CD4-positive, alpha-beta T cell treated with Interleukin-1 beta for 1 hour (primary cell): ENCODE results near the gene RBMS3.
"Not testable (repeated sequence)": the region's sequence is repeated elsewhere in the genome, so short reads cannot be mapped to it uniquely, and the experiment has no call there.

Experiments
- DNase-seq, 2 donors: peaks; one replicate each; pipeline ENCODE4 v3.0.0-alpha.2; 2020 to 2022

Gene RBMS3

DNA sequence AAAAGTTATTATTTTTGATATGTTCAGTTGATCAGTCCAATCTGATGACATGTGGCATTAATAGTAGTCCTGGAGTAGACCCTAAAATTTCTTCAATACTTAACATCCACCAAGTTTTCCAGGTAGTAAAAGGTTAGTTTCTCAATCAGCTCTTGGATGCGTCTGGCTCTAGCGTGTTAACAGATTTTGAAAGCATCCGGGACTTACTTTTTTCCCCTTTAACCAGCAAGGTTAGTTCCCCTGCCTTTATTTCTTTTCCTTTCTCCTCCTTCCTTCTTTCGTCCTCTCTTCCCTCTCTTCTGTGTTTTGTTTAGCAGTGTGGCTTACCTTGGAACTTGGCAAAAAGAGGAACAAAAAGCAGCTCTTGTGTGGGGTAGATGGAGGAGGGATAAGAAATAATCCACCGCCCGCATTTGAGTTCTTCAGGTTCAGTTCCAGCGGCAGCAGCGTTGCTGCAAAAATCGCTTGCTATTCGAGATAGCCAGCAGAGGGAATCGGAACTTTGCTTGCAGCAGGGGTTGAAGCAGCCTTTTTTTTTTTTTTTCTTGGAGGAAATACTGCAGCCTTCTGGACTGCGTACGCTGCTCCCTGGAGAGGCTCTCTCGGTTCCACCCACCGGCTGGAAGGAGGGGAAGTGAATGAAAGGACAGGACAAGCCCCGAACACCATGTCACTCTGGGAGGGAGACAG is at the start of gene RBMS3:
Gene RBMS3 (plus strand): TSS at position 668 of the 690 bp plus-strand sequence.
- DNase-seq, result peak in 1 of 2 donors; percentile 15

DNA sequence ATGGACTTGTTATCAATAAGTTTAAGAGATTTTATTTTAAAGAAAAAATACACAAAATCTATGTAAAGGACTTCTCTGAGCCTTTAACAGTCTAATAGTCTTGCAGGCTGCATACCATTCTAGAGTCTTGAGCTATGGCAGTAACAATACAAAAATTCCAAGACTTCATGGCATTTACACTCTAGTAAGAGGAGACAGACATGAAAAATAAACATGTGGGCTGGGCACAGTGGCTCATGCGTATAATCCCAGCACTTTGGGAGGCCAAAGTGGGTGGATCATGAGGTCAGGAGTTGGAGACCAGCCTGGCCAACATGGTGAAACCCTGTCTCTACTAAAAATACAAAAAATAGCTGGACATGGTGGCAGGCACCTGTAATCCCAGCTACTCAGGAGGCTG is 47.7 kb upstream of the RBMS3 start:
- DNase-seq, result not testable (repeated sequence)

DNA sequence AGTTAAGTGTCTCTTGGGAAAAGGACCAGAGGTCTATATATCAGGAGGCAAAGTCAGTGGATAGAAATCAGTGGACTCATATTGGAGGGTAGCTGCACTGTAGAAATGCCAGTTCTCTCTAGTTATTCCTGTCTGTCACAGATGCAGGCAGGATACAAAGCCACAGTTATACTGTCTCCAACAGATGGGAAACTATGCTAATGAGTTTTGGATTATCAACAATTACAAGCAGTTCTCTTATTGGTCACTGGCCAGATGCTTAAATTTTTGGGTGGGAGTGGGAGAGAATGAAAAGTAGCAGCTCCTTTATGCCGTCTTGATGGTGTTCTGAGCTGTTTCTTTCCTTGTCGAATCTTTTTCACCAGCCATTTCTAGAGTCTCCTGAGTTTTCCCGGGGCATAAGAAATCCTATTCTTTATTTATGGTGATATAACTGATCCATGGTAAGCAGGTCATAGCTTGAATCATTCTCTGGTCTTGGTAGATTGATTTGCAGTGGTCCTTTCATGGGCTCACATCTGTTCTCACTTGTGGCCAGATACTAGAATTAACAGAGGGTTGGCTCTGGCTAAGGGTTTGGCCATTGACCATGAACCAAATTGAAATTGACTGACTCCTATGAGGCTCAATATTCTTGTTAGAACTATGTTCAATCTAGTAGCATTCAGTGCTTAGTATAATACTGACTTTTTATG is 44.6 kb upstream of the RBMS3 start:
- DNase-seq, result no peak

DNA sequence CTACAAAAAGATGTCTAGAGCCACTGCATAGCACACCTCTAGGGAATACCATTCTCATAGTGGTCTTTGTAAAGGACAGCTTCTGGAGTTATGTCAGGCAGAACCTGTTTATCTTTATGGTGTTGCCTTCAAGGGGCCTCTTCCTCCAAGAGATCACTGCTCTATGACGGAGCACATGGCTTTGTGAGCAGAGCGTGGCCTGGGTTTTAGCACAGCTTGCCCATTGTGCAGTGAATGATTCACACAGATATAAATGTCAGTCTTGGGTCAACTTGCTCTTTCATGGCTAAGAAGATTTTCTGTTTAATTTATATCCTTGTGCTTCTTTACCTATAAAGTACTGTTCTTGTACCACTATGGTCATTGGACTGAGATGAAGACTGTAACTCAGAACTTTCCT is 41.5 kb upstream of the RBMS3 start:
- DNase-seq, result no peak

DNA sequence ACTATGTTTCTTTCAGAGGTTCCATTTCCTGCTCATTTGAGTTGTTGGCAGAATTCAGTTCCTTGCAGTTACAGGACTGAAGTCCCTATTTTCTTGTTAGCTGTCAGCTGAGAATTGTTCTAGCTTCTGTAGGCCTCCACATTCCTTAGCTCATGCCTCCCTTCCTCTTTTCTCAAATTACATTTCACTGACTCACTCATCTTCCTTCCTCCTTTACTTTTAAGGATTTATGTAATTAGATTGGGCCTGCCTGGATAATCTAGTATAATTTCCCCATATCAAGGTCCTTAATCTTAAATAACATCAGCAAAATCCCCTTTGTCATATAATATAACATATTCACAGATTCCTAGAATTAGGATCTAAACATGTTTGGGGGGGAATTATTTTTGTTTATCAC is 40.6 kb upstream of the RBMS3 start:
- DNase-seq, result no peak

DNA sequence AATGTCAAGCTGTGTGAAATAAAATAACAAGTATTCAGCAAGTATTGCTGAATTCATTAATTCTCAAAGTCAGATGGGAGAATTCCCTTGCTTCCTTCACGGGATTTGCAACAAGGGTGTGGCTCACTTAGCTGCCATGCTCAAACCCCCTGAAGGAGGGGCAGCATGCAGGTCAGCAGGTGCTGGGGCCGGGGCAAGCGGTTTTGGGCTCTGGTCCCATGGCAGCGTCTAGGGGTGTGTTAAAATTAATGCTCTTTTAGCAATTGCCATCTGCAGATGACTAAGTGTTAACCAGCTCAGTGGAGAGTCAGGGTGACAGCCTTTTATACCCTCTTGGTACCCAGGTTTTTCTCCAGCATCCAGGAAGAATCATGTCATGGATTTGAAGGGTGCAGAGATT is 40.0 kb upstream of the RBMS3 start:
- DNase-seq, result no peak

DNA sequence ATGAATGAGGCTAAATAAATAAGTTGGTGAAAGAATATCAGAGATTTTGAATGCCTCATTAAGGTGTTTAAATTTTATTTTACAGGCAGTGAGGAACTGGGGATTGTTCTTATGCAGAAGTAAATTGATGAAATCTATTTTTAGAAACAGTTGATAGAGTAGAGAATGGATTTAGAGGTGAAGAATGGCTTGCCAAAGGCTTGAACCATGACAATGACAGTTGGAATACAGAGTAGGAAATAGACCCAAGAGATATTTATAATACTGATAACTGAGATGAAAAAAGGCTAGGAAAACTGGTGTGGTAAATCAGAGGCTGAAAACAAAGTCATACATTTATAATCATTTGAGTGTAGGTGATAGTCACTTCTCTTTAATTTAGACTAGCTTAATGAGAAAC is 39.0 kb upstream of the RBMS3 start:
- DNase-seq, result no peak

DNA sequence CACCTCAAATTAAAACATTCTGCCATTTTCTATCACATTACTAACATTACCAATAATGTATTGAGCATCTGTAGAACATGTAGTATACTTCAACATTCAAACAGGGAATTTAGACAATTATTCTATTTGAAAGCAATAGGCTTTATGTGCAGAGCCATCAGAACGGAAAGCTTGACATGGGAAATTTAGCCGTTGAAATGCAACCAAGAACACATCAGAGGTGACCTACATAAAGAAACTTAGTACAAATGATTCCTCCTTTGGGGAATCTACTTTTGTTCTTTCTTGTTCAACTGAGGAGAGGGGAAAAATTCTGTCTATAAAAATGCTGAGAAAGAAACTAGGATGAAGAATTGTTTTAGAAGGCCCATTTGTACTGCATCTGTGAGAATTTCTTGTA is 38.6 kb upstream of the RBMS3 start:
- DNase-seq, result no peak

DNA sequence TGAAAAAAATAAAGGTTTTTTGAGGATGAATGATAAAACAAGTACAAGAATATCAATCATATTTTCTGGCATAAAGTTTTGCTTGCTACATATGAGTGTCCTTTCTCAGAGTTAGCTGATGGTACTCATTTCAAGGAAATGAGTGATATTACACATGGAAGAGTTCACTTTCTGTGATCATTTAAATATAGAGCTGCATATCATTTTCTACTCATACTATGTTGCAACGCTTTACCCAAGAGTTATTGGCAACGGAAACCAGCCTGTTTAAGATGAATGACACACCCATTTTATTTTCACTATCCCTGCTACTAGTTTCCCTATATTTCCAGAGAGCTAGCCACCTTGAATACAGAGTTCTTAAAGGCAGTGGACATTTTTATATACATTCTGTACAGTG is 35.4 kb upstream of the RBMS3 start:
- DNase-seq, result no peak

DNA sequence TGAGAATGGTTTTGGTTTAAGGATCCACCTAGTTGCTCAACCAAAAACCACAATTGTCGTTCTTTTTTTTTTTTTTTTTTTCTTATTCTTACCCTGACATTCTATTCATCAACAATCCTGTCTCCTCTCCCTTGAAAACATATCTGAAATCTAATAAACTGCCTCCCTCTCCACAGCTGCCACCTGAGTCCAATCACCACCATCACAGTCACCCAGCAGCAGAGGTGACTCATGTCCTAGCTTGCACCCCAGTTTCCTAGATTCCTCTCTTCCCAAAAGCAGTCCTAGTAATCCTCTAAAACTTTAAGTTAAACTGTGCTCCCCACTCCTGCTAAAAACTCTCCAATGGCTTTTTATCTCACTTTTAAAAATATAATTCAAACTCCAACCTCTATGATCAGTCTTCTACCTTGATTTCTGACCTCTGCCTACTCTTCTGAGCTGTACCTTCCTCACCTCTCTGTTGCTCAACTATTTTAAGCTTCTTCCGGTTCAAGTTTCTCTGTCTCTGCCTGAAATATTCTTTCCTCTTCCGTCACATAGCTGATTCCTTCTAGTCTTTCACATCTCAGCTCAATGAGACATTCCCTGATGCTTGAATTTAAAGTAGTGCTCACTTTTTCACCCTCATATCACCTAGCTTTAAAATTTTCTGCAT is 33.7 kb upstream of the RBMS3 start:
- no peak for DNase-seq

DNA sequence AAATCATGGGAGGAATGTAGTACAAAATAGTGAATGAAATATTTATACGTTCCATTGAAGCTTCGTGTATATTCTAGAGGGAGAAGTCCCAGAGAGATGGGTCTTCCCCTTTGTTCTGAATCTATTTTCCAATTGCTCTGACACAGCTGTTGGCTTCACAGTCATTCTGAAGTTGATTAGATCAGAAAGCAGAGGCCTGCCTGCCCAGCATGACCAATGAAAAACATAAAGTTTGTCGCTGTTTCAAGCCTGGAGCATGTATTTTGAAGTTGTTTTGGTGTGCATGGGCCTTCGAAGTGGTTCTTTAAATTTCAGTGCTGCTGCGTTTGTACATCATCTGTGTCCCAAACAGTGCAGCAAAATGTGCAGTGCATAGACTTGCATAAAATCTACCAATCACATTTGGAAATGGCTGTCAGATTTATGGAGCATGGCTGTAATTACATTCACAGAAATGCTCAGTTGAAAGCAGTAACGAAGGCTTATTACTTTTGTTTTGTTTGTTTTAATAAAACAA is 31.0 kb upstream of the RBMS3 start:
- DNase-seq, result no peak

DNA sequence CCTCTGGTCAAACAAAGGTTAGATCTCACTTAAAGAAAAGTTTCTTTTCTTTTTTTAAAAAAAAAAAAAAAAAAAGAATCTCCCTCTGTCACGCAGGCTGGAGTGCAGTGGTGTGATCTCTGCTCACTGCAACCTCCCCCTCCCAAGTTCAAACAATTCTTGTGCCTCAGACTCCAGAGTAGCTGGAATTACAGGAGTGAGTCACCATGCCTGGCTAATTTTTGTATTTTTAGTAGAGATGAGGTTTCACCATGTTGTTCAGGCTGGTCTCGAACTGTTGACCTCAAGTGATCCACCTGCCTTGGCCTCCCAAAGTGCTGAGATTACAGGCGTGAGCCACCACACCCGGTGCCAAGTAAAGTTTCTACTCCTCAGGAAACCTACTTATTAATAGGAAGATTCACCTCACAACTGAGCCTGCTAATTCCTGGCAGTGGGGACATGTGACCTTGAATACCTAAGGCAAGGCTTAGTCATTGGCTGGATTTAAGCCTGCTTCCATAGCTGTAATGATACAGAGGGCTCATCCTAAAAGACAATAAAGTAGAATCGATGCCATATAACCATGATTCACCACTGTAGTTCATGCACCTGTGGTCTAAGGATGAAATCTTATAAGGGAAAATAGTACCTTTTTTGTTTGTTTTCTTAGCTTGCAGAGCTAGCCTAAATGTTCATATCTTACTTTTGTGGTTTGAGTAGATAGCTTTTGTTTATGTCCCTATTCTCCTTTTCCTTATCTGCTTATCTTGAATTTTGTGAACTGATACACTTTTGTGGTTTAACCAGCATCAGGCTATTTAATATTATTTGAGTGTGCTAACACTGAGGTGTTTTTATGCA is 24.8 kb upstream of the RBMS3 start:
- no peak for DNase-seq

DNA sequence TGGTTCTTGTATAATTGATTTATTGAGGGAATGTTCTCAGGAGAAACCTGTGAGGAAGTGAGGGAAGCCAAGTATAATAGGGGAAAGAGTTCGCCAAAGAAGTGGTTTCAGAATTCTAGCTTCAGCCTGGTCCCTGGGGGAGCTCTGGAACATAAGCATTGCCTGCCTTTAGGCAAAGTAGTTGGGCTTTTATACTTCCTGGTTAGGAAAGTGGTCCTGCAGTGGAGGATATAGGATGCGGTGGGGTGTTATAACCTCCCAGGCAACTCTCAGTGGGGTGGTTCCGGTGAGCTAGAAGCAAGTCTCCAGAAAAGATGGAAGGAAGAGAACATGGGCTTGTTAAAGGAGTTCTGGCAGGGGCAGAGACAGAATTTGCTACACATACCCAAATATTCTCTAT is 22.7 kb upstream of the RBMS3 start:
- DNase-seq, result no peak

DNA sequence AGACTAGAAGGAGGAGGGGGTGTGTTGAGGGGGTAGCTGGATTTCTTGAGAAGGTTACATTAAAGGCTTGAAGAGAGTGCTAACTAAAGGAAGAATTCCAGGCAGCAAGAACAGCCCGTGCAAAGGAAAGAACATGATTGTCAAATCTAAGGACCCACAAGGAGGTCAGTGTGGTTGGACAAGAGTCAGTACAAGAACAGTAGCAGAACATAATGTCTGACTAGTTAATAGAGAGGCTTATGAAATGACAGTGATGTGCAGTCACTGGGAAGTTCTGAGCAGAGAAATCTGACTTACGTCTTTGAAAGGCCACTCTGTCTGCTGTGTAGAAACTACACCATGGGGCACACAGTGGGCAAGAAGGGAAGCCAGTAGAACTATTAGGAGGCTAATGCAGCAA is 19.8 kb upstream of the RBMS3 start:
- no peak for DNase-seq

DNA sequence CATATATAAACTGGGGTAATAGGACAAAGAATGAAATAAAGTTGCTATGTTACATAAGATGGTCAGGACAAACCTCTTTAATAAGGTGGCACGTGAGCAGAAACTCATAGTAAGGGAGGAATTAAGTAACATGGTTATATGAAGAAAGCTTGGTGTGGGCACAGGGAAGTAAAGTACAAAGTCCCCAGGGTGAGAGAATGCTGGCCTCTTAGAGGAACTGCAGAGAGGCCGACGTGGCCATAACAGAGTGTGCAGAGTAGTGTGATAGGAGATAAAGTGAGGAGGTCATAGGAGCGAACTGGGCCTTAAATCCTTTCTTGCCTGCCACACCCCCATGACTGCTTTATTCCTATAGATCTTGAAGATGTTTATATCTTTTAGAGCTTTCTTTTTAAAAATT is 17.4 kb upstream of the RBMS3 start:
- no peak for DNase-seq

DNA sequence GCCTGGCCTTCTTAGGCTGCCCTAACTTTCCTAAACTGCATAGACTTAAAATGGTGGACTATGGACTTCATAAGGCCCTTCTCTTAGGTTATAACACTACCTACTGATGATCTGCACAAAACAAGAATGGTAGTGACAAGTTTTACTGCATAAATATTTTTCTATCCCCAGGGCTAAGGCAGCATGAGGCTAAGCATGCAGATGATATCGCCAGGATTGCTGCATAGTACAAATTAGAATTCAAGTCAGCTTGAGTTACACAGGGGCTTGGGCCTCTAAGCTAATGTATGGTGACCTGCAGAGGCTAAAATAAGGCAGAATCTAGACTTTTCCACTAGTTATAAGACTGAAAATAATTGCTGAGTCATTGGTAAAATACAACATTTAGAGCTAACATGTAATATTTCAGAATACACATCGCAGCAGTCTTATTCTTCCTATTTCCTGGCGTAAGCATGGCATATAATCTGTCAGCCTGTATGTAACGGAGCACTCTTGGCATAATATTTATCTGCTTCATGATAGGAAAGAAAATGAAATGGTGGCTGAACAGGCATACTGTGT is 15.3 kb upstream of the RBMS3 start:
- DNase-seq, result no peak

DNA sequence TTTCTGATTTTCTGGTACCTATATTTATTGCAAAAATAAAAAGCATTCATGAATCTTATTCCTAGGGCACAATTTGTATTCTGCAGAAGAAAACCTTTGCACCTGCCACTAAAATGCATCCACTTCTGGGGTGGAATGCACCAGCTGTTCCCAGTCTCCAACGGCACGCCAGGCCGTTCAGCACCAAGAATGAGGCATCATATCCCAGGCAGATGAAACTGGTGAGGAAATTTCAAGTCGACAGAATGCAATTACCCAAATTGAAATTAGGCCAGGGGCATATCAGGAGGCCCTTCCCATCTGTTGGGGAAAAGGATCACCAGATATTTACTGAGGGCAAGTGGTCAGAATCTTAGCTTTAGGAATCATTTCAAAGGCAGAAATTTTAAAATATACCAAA is 13.6 kb upstream of the RBMS3 start:
- DNase-seq, result no peak

DNA sequence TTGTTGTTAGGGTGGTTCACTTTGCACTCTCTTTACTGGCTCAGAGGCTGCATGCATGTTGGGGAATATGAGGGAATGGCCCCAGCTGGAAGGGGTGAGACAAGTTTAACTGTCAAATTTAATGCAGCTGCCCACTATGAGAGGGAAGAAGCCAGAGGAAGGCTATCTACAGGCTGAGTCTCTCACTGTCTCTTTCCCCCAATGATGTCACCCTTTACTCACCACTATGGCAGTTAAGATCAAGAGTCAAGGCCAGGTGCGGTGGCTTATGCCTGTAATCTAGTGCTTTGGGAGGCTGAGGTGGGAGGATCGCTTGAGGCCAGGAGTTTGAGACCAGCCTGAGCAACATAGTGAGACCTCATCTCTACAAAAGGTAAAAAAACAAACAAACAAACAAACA is 12.2 kb upstream of the RBMS3 start:
- DNase-seq, result no peak

DNA sequence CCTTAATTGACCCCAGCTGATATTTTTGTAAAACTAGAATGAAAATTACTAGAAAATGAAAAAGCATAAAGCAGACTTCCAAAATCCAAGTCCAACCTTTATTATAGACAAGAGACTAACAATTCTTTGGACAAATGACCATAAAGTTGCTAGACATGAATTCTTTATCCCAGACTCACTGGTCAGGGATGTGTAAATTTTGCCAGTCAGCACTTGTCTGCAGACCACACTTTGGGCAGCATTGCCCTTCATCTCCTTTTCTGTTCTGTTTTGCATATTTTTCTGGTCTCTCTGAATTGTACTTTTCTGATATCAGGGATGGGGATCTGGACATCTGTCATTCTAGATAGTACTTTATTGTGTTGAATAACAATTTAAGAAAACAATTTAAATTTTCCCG is 10.1 kb upstream of the RBMS3 start:
- no peak for DNase-seq

DNA sequence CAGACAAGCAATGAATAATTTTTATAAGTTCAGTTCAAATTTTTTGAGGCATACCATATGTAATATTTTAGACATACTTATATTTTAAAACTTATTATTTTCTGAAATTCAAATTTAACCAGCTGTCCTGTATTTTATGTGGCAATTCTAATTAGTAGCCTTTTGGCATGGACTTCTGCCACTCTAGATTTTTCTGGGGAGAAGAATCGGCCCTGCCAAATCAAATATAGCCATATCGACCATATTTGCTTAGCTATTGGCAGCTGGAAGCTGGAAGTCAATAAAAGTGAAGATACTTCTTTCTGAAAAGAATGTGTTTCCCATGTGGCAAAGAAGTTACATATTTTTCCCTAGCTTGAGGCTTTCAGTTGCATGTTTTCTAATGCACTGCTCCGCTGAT is 9.4 kb upstream of the RBMS3 start:
- DNase-seq, result no peak

DNA sequence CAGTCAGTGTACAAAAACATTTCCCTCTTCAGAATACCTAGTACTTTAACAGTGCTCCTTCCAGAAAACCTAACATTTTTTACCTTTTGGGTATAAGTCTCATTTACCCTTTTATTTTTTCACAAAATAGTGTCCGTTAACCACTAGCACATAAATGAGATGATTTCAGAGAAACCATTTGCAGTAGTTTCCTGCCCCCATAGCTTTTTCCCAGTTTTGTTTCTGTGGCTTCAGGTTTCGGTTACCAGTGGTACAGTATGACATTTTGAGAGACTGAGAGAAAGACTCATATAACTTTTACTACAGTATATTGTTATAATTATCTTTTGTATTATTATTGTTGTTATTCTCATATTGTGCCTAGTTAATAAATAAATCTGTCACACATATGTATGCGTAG is 6.2 kb upstream of the RBMS3 start:
- no peak for DNase-seq

DNA sequence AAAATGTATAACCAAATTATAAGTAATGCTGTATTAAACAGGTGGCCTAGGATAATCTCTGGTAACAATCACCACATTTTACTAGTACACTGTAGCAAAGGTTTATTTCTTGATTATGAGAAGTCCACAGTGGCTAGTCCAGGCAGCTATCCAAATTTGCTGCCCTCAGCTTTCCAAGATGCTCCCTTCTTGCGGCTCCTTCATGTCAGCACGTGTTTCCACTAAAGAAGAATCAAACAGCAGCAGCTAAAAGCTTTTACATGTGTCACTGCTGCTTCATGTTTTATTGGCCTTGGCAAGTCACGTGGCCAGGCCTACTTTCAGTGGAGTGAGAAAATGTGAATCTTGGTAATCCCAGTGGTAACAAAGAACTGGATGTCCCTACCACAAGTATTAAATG is 5.6 kb upstream of the RBMS3 start:
- DNase-seq, result no peak

DNA sequence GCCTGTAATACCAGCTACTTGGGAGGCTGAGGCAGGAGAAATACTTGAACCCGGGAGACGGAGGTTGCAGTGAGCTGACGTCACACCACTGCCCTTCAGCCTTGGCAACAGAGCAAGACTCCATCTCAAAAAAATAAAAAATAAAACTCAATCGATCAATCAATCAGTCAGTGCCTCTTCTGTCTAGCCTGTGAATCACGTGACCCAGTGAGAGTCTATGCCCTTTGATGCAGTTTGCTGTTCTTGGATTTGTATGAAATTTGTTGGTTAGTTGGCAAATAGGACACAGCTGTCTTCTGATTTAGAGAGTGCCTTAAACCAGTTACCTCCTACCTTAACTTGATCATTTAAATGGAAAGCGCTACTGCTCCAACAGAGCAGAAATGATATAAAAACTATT is 3.6 kb upstream of the RBMS3 start:
- DNase-seq, result no peak
